Measurements from ENCODE around the gene COL18A1. TPM values are rescaled to one million over a fixed set of nuclear protein-coding genes. Genes with fewer than 3 reads are reported as not detected.

The COL18A1 gene
- total RNA-seq, 4 donors from 2014 or later = 64.7 to 110 (median 98.9) TPM

- DNase-seq (ENCODE audit: low spot score) (no peak), ATAC-seq (ENCODE audit: low FRiP score) (no peak)
- TF ChIP-seq CTCF (IDR thresholded peaks at IDR 0.05) = no peak
These were observed 84.2 kb downstream of the COL18A1 start for GRCh38 chr21:45488931-45489721.

GRCh38 chr21:45489722-45489982, 84.7 kb downstream of the COL18A1 start:
- no peak for TF ChIP-seq CTCF (IDR thresholded peaks at IDR 0.05)
- ATAC-seq (ENCODE audit: low FRiP score) (no peak), DNase-seq (ENCODE audit: low spot score) (no peak)

- no peak for TF ChIP-seq CTCF (IDR thresholded peaks at IDR 0.05)
- ATAC-seq (ENCODE audit: low FRiP score) = no peak
- no peak for DNase-seq (ENCODE audit: low spot score)
These were observed 85.2 kb downstream of the COL18A1 start for GRCh38 chr21:45490049-45490731.

- DNase-seq (ENCODE audit: low spot score) (no peak), ATAC-seq (ENCODE audit: low FRiP score) (no peak)
- TF ChIP-seq CTCF (IDR thresholded peaks at IDR 0.05) = no peak
These were observed 86.1 kb downstream of the COL18A1 start for GRCh38 chr21:45491056-45491455.

GRCh38 chr21:45491623-45492022, 86.7 kb downstream of the COL18A1 start:
- no peak for TF ChIP-seq CTCF (IDR thresholded peaks at IDR 0.05)
- ATAC-seq (ENCODE audit: low FRiP score) = no peak
- DNase-seq (ENCODE audit: low spot score) = no peak

GRCh38 chr21:45492765-45493164, 87.8 kb downstream of the COL18A1 start:
- TF ChIP-seq CTCF (IDR thresholded peaks at IDR 0.05) = no peak
- DNase-seq (ENCODE audit: low spot score) = no peak
- ATAC-seq (ENCODE audit: low FRiP score) = no peak
